Large intestine (tissue), 3 donors: ENCODE measurements around the gene DLGAP1. TPM values are rescaled to one million over a fixed set of nuclear protein-coding genes. Genes with fewer than 3 reads are reported as not detected.

Source experiments
- DNase-seq, 2 donors: peaks; one replicate each; pipeline versions ENCODE4 v3.0.0 to v3.0.0-alpha.2; 2013
- H3K27ac ChIP-seq: one replicate; pipeline ENCODE4 v1.5.1; 2013; ENCODE audit warnings: low read length
- H3K27me3 ChIP-seq: 2 replicates; pipeline ENCODE4 v1.6.1; 2013; ENCODE audit warnings: low read length; ENCODE audit not compliant: control insufficient read depth, insufficient read depth
- H3K36me3 ChIP-seq: 2 replicates; pipeline ENCODE4 v1.6.1; 2013; ENCODE audit warnings: low read length; ENCODE audit not compliant: control insufficient read depth, insufficient read depth
- H3K4me1 ChIP-seq: one replicate; pipeline ENCODE4 v1.6.1; 2013; ENCODE audit warnings: low read length; ENCODE audit not compliant: control insufficient read depth, insufficient read depth
- H3K4me3 ChIP-seq: one replicate; pipeline ENCODE4 v1.5.1; 2013; ENCODE audit warnings: low read length
- H3K9me3 ChIP-seq: one replicate; pipeline ENCODE4 v1.6.1; 2013; ENCODE audit warnings: mild to moderate bottlenecking, low read depth, low read length, moderate library complexity; ENCODE audit not compliant: control insufficient read depth
- WGBS: methylation state at CpG from one replicate; pipeline ENCODE4 v1.1.5; 2013; ENCODE audit warnings: low lambda C conversion rate; ENCODE audit not compliant: insufficient coverage; 5-methylcytosine and 5-hydroxymethylcytosine counted together
- polyA plus RNA-seq: library from polyadenylated mRNA; unstranded; fragments of 120-200 nt; gene quantifications from one replicate; pipeline ENCODE4 v1.2.1, GENCODE V29; 2013

Gene DLGAP1
- polyA plus RNA-seq, 1 donor, result 0.69 TPM

GRCh38 chr18:4016391-4017049, 438.6 kb downstream of the DLGAP1 start:
- no peak overlapping the region for H3K27ac ChIP-seq
- H3K36me3 ChIP-seq, result no peaks in the 10 kb centered on the region
- no peaks in the 10 kb centered on the region for H3K9me3 ChIP-seq
- 100% methylated on average over 1 of the region's 4 CpGs for WGBS
- H3K27me3 ChIP-seq, result no peaks in the 10 kb centered on the region
- no peak overlapping the region for H3K4me3 ChIP-seq
- H3K4me1 ChIP-seq, result no peaks in the 10 kb centered on the region
- DNase-seq, result no peak

- Histone ChIP-seq H3K9me3 (no peaks in the 10 kb centered on the region), H3K4me1 (no peaks in the 10 kb centered on the region), H3K4me3 (no peak overlapping the region), H3K27me3 (no peaks in the 10 kb centered on the region), H3K27ac (no peak overlapping the region), H3K36me3 (no peaks in the 10 kb centered on the region)
- no peak for DNase-seq
Observed at GRCh38 chr18:4007846-4008245, 447.3 kb downstream of the DLGAP1 start.

GRCh38 chr18:4004183-4004829, 450.8 kb downstream of the DLGAP1 start:
- Histone ChIP-seq H3K4me3 (no peak overlapping the region), H3K27me3 (no peaks in the 10 kb centered on the region), H3K27ac (no peak overlapping the region), H3K36me3 (no peaks in the 10 kb centered on the region), H3K4me1 (no peaks in the 10 kb centered on the region), H3K9me3 (no peaks in the 10 kb centered on the region)
- no peak for DNase-seq
- 50% methylated on average over 2 of the region's 8 CpGs for WGBS

GRCh38 chr18:3998698-3999333, 456.3 kb downstream of the DLGAP1 start:
- Histone ChIP-seq H3K27ac (no peak overlapping the region), H3K9me3 (no peaks in the 10 kb centered on the region), H3K4me3 (no peak overlapping the region), H3K4me1 (no peaks in the 10 kb centered on the region), H3K36me3 (no peaks in the 10 kb centered on the region), H3K27me3 (no peaks in the 10 kb centered on the region)
- 48% methylated on average over 2 of the region's 4 CpGs for WGBS
- DNase-seq, result no peak

GRCh38 chr18:3995476-3996102, 459.5 kb downstream of the DLGAP1 start:
- DNase-seq, result peak; percentile 57 to 62
- Histone ChIP-seq H3K4me1 (no peaks in the 10 kb centered on the region), H3K4me3 (no peak overlapping the region), H3K36me3 (no peaks in the 10 kb centered on the region), H3K27ac (no peak overlapping the region), H3K9me3 (no peaks in the 10 kb centered on the region), H3K27me3 (no peaks in the 10 kb centered on the region)
- WGBS, result 34% methylated on average over 4 of the region's 8 CpGs

GRCh38 chr18:3993941-3994687, 461.0 kb downstream of the DLGAP1 start:
- Histone ChIP-seq H3K9me3 (no peaks in the 10 kb centered on the region), H3K36me3 (no peaks in the 10 kb centered on the region), H3K27ac (no peak overlapping the region), H3K4me1 (no peaks in the 10 kb centered on the region), H3K4me3 (no peak overlapping the region), H3K27me3 (no peaks in the 10 kb centered on the region)
- DNase-seq, result no peak
- no CpG with 5 or more reads among the region's 9 CpGs for WGBS

GRCh38 chr18:3985664-3986063, 469.4 kb downstream of the DLGAP1 start:
- no peak for DNase-seq
- Histone ChIP-seq H3K4me3 (no peak overlapping the region), H3K27me3 (no peaks in the 10 kb centered on the region), H3K27ac (no peak overlapping the region), H3K36me3 (no peaks in the 10 kb centered on the region), H3K9me3 (no peaks in the 10 kb centered on the region), H3K4me1 (peaks cover 8% of the 10 kb centered on the region)
- no CpG with 5 or more reads among the region's 2 CpGs for WGBS

GRCh38 chr18:3985020-3985419, 470.1 kb downstream of the DLGAP1 start:
- H3K9me3 ChIP-seq, result no peaks in the 10 kb centered on the region
- H3K36me3 ChIP-seq, result no peaks in the 10 kb centered on the region
- H3K4me1 ChIP-seq, result peaks cover 8% of the 10 kb centered on the region
- peak overlapping the region; percentile 3 for H3K27ac ChIP-seq
- H3K4me3 ChIP-seq, result no peak overlapping the region
- peak; percentile 45 to 79 for DNase-seq
- no peaks in the 10 kb centered on the region for H3K27me3 ChIP-seq

- Histone ChIP-seq H3K9me3 (no peaks in the 10 kb centered on the region), H3K27me3 (no peaks in the 10 kb centered on the region), H3K4me3 (no peak overlapping the region), H3K27ac (peak overlapping the region; percentile 3), H3K4me1 (peaks cover 8% of the 10 kb centered on the region), H3K36me3 (no peaks in the 10 kb centered on the region)
- 100% methylated on average over 1 of the region's 3 CpGs for WGBS
- DNase-seq, result peak in 1 of 2 donors; percentile 21
Observed at GRCh38 chr18:3984163-3984757, 470.8 kb downstream of the DLGAP1 start.
